Measurements from ENCODE around the gene XKR8. TPM values are rescaled to one million over a fixed set of nuclear protein-coding genes. Genes with fewer than 3 reads are reported as not detected.

Gene XKR8
- total RNA-seq: 7.0 and 9.8 TPM in 2 replicates

DNA sequence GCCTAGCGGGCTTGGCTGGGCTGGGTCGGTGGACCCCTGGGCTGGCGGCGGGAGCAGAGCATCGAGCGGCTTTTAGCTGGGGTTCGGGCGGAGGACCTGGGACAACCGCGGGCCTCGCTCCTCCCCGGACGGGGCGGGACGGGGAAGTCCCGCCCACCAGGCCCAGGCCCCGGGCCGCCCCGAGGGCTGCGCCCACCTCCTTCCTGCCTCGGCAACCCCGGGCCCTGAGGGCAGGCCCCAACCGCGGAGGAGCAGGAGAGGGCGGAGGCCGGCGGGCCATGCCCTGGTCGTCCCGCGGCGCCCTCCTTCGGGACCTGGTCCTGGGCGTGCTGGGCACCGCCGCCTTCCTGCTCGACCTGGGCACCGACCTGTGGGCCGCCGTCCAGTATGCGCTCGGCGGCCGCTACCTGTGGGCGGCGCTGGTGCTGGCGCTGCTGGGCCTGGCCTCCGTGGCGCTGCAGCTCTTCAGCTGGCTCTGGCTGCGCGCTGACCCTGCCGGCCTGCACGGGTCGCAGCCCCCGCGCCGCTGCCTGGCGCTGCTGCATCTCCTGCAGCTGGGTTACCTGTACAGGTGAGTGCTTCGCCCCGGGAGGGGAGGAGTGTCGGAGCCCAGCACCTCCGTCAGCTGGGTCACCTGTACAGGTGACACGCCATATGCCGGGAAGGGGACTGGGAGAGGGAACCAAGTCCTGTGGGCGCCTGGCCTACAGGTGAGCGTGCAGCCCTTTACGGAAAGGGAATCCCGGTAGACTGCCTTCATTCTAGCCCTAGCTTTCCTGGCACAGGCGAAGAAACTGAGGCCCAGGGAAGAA lies at the start of gene XKR8:
TSS of gene XKR8 (plus strand) at position 182 of the 812 bp plus-strand sequence. CDS start at position 279, 97 bp downstream.

DNA sequence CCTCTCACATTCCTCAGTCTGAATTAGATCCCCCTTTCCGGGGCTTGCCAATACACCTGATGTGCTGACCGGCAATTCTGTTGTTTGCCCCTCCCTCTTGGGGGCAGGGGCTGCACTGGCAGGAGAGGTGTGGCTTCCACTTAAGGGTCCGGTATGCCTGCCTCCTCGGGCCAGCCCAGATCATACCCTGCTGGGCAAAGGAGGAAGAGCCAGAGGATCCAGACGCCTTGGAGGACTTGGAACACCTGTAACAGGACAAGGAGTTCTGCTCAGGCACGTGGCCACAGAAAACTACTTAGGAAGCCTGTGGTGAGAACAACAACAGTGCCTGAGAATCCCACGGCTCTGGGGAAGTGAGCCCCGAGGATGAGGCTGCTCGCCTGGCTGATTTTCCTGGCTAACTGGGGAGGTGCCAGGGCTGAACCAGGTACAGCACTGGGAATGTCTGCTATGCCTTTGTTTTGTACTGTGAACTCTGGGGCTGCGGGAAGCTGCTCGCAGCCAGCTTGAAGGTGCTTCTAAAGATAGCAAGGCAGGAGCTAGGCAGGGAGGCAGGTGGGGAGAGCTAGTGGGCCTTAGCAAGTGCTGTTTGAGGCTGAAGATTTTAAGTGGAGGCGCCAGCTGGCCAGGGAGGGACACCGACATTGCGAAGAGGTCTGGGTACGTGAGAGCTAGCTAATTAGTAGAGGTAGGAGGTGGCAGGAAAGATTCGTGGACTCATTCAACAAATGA lies 24.8 kb upstream of the XKR8 start, which contains the start of gene SMPDL3B:
TSS of gene SMPDL3B (plus strand) at position 183 of the 732 bp plus-strand sequence. CDS start at position 367, 184 bp downstream.

Other genes starting within 250 kb of the XKR8 start
- gene FAM76A, start 234.0 kb upstream of the XKR8 start, total RNA-seq: 5.7 and 7.6 TPM in 2 replicates
- gene STX12, start 186.8 kb upstream of the XKR8 start, total RNA-seq: 25.4 and 32.9 TPM in 2 replicates
- gene PPP1R8, start 129.2 kb upstream of the XKR8 start, total RNA-seq: 38.7 and 45.1 TPM in 2 replicates
- 10.3 TPM in 2 replicates for gene THEMIS2, start 87.4 kb upstream of the XKR8 start, total RNA-seq
- 33.7 and 34.1 TPM in 2 replicates for gene RPA2, start 45.4 kb upstream of the XKR8 start, total RNA-seq
- gene SMPDL3B, start 25.0 kb upstream of the XKR8 start, total RNA-seq: not detected in 2 replicates
- 10.3 and 12.6 TPM in 2 replicates for gene EYA3, start 128.6 kb downstream of the XKR8 start, total RNA-seq
- gene PTAFR, start 216.7 kb downstream of the XKR8 start, total RNA-seq: under 0.01 and 0.34 TPM in 2 replicates